Neuronal stem cell (in vitro differentiated cells): ENCODE measurements around the gene CDK14.

Experiments
- DNase-seq: peaks from one replicate; pipeline ENCODE4 v3.0.0-alpha.2; 2013; ENCODE audit warnings: low spot score
- H2AFZ ChIP-seq: one replicate; pipeline ENCODE4 v1.6.1; 2013; ENCODE audit warnings: mild to moderate bottlenecking, low read length, inconsistent platforms
- H2AK5ac ChIP-seq: 2 replicates; pipeline ENCODE4 v1.6.1; 2013; ENCODE audit warnings: low read depth, mild to moderate bottlenecking, inconsistent platforms, low read length, moderate library complexity, mixed read lengths
- H2BK120ac ChIP-seq: 2 replicates; pipeline ENCODE4 v1.6.1; 2013; ENCODE audit warnings: low read depth, mild to moderate bottlenecking, inconsistent platforms, low read length, moderate library complexity, mixed read lengths
- H2BK12ac ChIP-seq: one replicate; pipeline ENCODE4 v1.6.1; 2013; ENCODE audit warnings: low read length, inconsistent platforms
- H2BK15ac ChIP-seq: 2 replicates; pipeline ENCODE4 v1.6.1; 2013; ENCODE audit warnings: mild to moderate bottlenecking, low read length, inconsistent platforms, mixed read lengths
- H2BK5ac ChIP-seq: one replicate; pipeline ENCODE4 v1.6.1; 2013; ENCODE audit warnings: inconsistent platforms, mild to moderate bottlenecking, low read length, moderate library complexity
- H3K14ac ChIP-seq: one replicate; pipeline ENCODE4 v1.6.1; 2013; ENCODE audit warnings: low read length, inconsistent platforms
- H3K18ac ChIP-seq: 2 replicates; pipeline ENCODE4 v1.6.1; 2013; ENCODE audit warnings: low read length, inconsistent platforms
- H3K23ac ChIP-seq: 2 replicates; pipeline ENCODE4 v1.6.1; 2013; ENCODE audit warnings: low read depth, mild to moderate bottlenecking, mixed read lengths, low read length, inconsistent platforms; ENCODE audit not compliant: poor library complexity
- H3K27ac ChIP-seq: replicated peaks from 3 replicates; pipeline ENCODE4 v1.5.1; 2013; ENCODE audit warnings: low read length, inconsistent platforms
- H3K27me3 ChIP-seq, 3 experiments: 2 replicates each; pipeline ENCODE4 v1.6.1; 2013; ENCODE audit warnings: low read length in 3 of 3, mild to moderate bottlenecking in 2 of 3, inconsistent platforms in 1 of 3, low read depth in 1 of 3, mixed read lengths in 1 of 3, moderate library complexity in 1 of 3; ENCODE audit not compliant: control insufficient read depth in 3 of 3, insufficient read depth in 3 of 3
- H3K36me3 ChIP-seq, 2 donors: replicated peaks in 1 of 2; 2 replicates each; pipeline ENCODE4 v1.6.1; 2013; ENCODE audit warnings: low read length in 2 of 2; ENCODE audit not compliant: control insufficient read depth in 2 of 2, insufficient read depth in 2 of 2
- H3K4ac ChIP-seq: 2 replicates; pipeline ENCODE4 v1.6.1; 2013; ENCODE audit warnings: inconsistent platforms, mild to moderate bottlenecking, low read length, moderate library complexity
- H3K4me1 ChIP-seq, 2 donors: 1 replicate in 1 of 2; 2 replicates in 1 of 2; pipeline ENCODE4 v1.6.1; 2013; ENCODE audit warnings: low read length in 2 of 2, low read depth in 1 of 2; ENCODE audit not compliant: control insufficient read depth in 2 of 2, insufficient read depth in 1 of 2
- H3K4me2 ChIP-seq: one replicate; pipeline ENCODE4 v1.6.1; 2013; ENCODE audit warnings: mild to moderate bottlenecking, low read length, inconsistent platforms; ENCODE audit not compliant: insufficient read depth, poor library complexity, severe bottlenecking
- H3K4me3 ChIP-seq, 2 donors: 2 replicates each; pipeline ENCODE4 v1.5.1; 2013; ENCODE audit warnings: low read length in 2 of 2, mild to moderate bottlenecking in 2 of 2, inconsistent platforms in 1 of 2, moderate library complexity in 1 of 2
- H3K79me1 ChIP-seq: one replicate; pipeline ENCODE4 v1.6.1; 2013; ENCODE audit warnings: low read depth, mild to moderate bottlenecking, inconsistent platforms, low read length, moderate library complexity
- H3K9ac ChIP-seq: one replicate; pipeline ENCODE4 v1.6.1; 2013; ENCODE audit warnings: mild to moderate bottlenecking, low read depth, low read length, inconsistent platforms; ENCODE audit not compliant: poor library complexity
- H3K9me3 ChIP-seq, 2 donors: replicated peaks in 1 of 2; 2 replicates each; pipeline versions ENCODE3 to v1.6.1; 2013; ENCODE audit warnings: low read length in 2 of 2, mild to moderate bottlenecking in 2 of 2, inconsistent platforms in 1 of 2, low read depth in 1 of 2, mixed read lengths in 1 of 2, moderate library complexity in 1 of 2; ENCODE audit not compliant: control insufficient read depth in 2 of 2, insufficient read depth in 1 of 2
- H4K8ac ChIP-seq: one replicate; pipeline ENCODE4 v1.6.1; 2013; ENCODE audit warnings: low read depth, mild to moderate bottlenecking, inconsistent platforms, low read length, moderate library complexity
- H4K91ac ChIP-seq: one replicate; pipeline ENCODE4 v1.6.1; 2013; ENCODE audit warnings: low read length, low read depth, mild to moderate bottlenecking, inconsistent platforms; ENCODE audit not compliant: poor library complexity
- WGBS, 2 donors: extraction: QIAGEN DNeasy Blood & Tissue Kit; methylation state at CpG; one replicate each; pipeline ENCODE4 v1.1.7; 2013; ENCODE audit warnings: missing lambda C conversion rate in 2 of 2, mixed read lengths in 1 of 2; ENCODE audit not compliant: insufficient read length in 2 of 2, insufficient replicate concordance in 1 of 2; ENCODE audit errors: extremely low coverage in 2 of 2; 5-methylcytosine and 5-hydroxymethylcytosine counted together

The CDK14 gene

GRCh38 chr7:90824386-90825307 is 228.5 kb downstream of the CDK14 start:
- H3K27ac ChIP-seq = no peak overlapping the region
- WGBS, 2 donors = no CpG with 5 or more reads among the region's 5 CpGs
- no peak overlapping the region for H2BK5ac ChIP-seq

GRCh38 chr7:90825779-90826178 is 229.7 kb downstream of the CDK14 start:
- Histone ChIP-seq H3K4me1 (no peaks in the 10 kb centered on the region), H3K27me3 (no peaks in the 10 kb centered on the region), H3K9ac (no peak overlapping the region), H3K36me3 (peaks cover 0 to 3% of the 10 kb centered on the region in 2 donors), H3K23ac (no peak overlapping the region), H2AFZ (no peak overlapping the region), H3K4me3 (no peak overlapping the region), H2BK12ac (no peak overlapping the region), H4K8ac (no peak overlapping the region), H2BK5ac (no peak overlapping the region), H3K4me2 (no peak overlapping the region), H3K79me1 (no peaks in the 10 kb centered on the region), H3K4ac (no peak overlapping the region), H2AK5ac (no peak overlapping the region), H2BK15ac (no peak overlapping the region), H3K9me3 (peaks cover 6 to 19% of the 10 kb centered on the region in 2 donors), H3K27ac (no peak overlapping the region), H3K14ac (no peak overlapping the region), H2BK120ac (no peak overlapping the region), H4K91ac (no peak overlapping the region), H3K18ac (no peak overlapping the region)
- WGBS, 2 donors = no CpG with 5 or more reads among the region's 2 CpGs
- DNase-seq = no peak

More at GRCh38 chr7:90824386-90825307, 228.5 kb downstream of the CDK14 start:
- Histone ChIP-seq H2AFZ (no peak overlapping the region), H4K8ac (no peak overlapping the region), H3K4me1 (no peaks in the 10 kb centered on the region), H3K4ac (no peak overlapping the region), H3K9ac (no peak overlapping the region), H3K4me2 (no peak overlapping the region), H2BK12ac (no peak overlapping the region), H2BK120ac (no peak overlapping the region), H3K9me3 (peaks cover under 1 to 11% of the 10 kb centered on the region in 2 donors), H2AK5ac (no peak overlapping the region), H4K91ac (no peak overlapping the region), H3K79me1 (no peaks in the 10 kb centered on the region), H3K36me3 (peaks cover 0 to 3% of the 10 kb centered on the region in 2 donors), H3K18ac (no peak overlapping the region), H3K4me3 (no peak overlapping the region), H3K23ac (no peak overlapping the region), H3K27me3 (no peaks in the 10 kb centered on the region), H3K14ac (no peak overlapping the region), H2BK15ac (no peak overlapping the region)
- DNase-seq = no peak

- H3K23ac ChIP-seq = no peak overlapping the region
- no peak overlapping the region for H4K8ac ChIP-seq
- H3K18ac ChIP-seq = no peak overlapping the region
Observed at GRCh38 chr7:90828601-90829000, 232.5 kb downstream of the CDK14 start.

GRCh38 chr7:90830308-90830707 is 234.2 kb downstream of the CDK14 start:
- H3K18ac ChIP-seq = no peak overlapping the region
- no peak overlapping the region for H2AFZ ChIP-seq
- no peak overlapping the region for H4K91ac ChIP-seq
- WGBS, 2 donors = no CpG with 5 or more reads among the region's 3 CpGs
- no peak for DNase-seq
- peaks cover 0 to 3% of the 10 kb centered on the region in 2 donors for H3K36me3 ChIP-seq
- no peak overlapping the region for H3K4me2 ChIP-seq
- H4K8ac ChIP-seq = no peak overlapping the region
- no peak overlapping the region for H2BK15ac ChIP-seq
- no peaks in the 10 kb centered on the region for H3K27me3 ChIP-seq
- H3K4me1 ChIP-seq = no peaks in the 10 kb centered on the region
- no peak overlapping the region for H3K9ac ChIP-seq
- H3K27ac ChIP-seq = no peak overlapping the region
- peaks cover 6 to 19% of the 10 kb centered on the region in 2 donors for H3K9me3 ChIP-seq
- no peaks in the 10 kb centered on the region for H3K79me1 ChIP-seq
- H2BK12ac ChIP-seq = no peak overlapping the region
- H3K23ac ChIP-seq = no peak overlapping the region
- H3K4me3 ChIP-seq = no peak overlapping the region
- no peak overlapping the region for H3K14ac ChIP-seq
- H3K4ac ChIP-seq = no peak overlapping the region
- H2BK5ac ChIP-seq = no peak overlapping the region
- H2AK5ac ChIP-seq = no peak overlapping the region
- H2BK120ac ChIP-seq = no peak overlapping the region

More at GRCh38 chr7:90828601-90829000, 232.5 kb downstream of the CDK14 start:
- Histone ChIP-seq H2BK120ac (no peak overlapping the region), H3K4me3 (no peak overlapping the region), H3K9me3 (peaks cover 6 to 19% of the 10 kb centered on the region in 2 donors), H2BK12ac (no peak overlapping the region), H3K4me2 (no peak overlapping the region), H3K27me3 (no peaks in the 10 kb centered on the region), H2BK15ac (no peak overlapping the region), H3K27ac (no peak overlapping the region), H3K14ac (no peak overlapping the region), H3K36me3 (peaks cover 0 to 3% of the 10 kb centered on the region in 2 donors), H2AFZ (no peak overlapping the region), H4K91ac (no peak overlapping the region), H3K4ac (no peak overlapping the region), H3K4me1 (no peaks in the 10 kb centered on the region), H3K9ac (no peak overlapping the region), H2BK5ac (no peak overlapping the region), H3K79me1 (no peaks in the 10 kb centered on the region), H2AK5ac (no peak overlapping the region)
- DNase-seq = no peak
- WGBS, 2 donors = no CpG with 5 or more reads among the region's 3 CpGs
